Measurements from ENCODE around the gene GK2. TPM values are rescaled to one million over a fixed set of nuclear protein-coding genes. Genes with fewer than 3 reads are reported as not detected.

Gene GK2
- not detected for total RNA-seq

GRCh38 chr4:79408063-79408462 is at the start of gene GK2:
GK2 (minus strand) TSS chr4:79408228; CDS start chr4:79408200, 28 bp downstream.
- no peak for ATAC-seq

- no peak for ATAC-seq
These were observed 47.2 kb upstream of the GK2 start for GRCh38 chr4:79455216-79455615.

GRCh38 chr4:79454656-79455055 is 46.6 kb upstream of the GK2 start:
- no peak for ATAC-seq

GRCh38 chr4:79450053-79450452 is 42.0 kb upstream of the GK2 start:
- no peak for ATAC-seq

- ATAC-seq = no peak
These were observed 38.1 kb upstream of the GK2 start for GRCh38 chr4:79446145-79446544.

GRCh38 chr4:79445371-79445781 is 37.3 kb upstream of the GK2 start:
- ATAC-seq = no peak

GRCh38 chr4:79442422-79442821 is 34.4 kb upstream of the GK2 start:
- ATAC-seq = peak; percentile 71

- ATAC-seq = no peak
These were observed 31.5 kb upstream of the GK2 start for GRCh38 chr4:79439489-79439888.

GRCh38 chr4:79431839-79432238 is 23.8 kb upstream of the GK2 start:
- ATAC-seq = no peak

GRCh38 chr4:79429113-79429903 is 21.3 kb upstream of the GK2 start:
- no peak for ATAC-seq

- no peak for ATAC-seq
These were observed 19.0 kb upstream of the GK2 start for GRCh38 chr4:79426989-79427388.

- no peak for ATAC-seq
These were observed 17.6 kb upstream of the GK2 start for GRCh38 chr4:79425586-79425985.

- ATAC-seq = no peak
These were observed 13.5 kb upstream of the GK2 start for GRCh38 chr4:79421483-79421882.

GRCh38 chr4:79413886-79414285 is 5.9 kb upstream of the GK2 start:
- ATAC-seq = no peak

- ATAC-seq = no peak
These were observed 5.2 kb upstream of the GK2 start for GRCh38 chr4:79413032-79413885.

- ATAC-seq = no peak
These were observed 3.4 kb downstream of the GK2 start for GRCh38 chr4:79404666-79405065.

GRCh38 chr4:79403356-79403755 is 4.7 kb downstream of the GK2 start:
- no peak for ATAC-seq

- ATAC-seq = no peak
These were observed 5.6 kb downstream of the GK2 start for GRCh38 chr4:79402332-79402851.

GRCh38 chr4:79399076-79399475 is 9.0 kb downstream of the GK2 start:
- no peak for ATAC-seq

- no peak for ATAC-seq
These were observed 10.1 kb downstream of the GK2 start for GRCh38 chr4:79397951-79398350.

- ATAC-seq = no peak
These were observed 11.2 kb downstream of the GK2 start for GRCh38 chr4:79396794-79397193.

GRCh38 chr4:79395841-79396240 is 12.2 kb downstream of the GK2 start:
- no peak for ATAC-seq

GRCh38 chr4:79390890-79391289 is 17.1 kb downstream of the GK2 start:
- no peak for ATAC-seq

GRCh38 chr4:79385641-79386040 is 22.4 kb downstream of the GK2 start:
- ATAC-seq = no peak
